Ammon's horn (tissue), 1 donor: ENCODE data around the gene TRABD2A.
"Not testable (repeated sequence)": the region's sequence is repeated elsewhere in the genome, so short reads cannot be mapped to it uniquely, and the experiment has no call there.

ENCODE experiments used
- DNase-seq: peaks from one replicate; pipeline ENCODE4 v3.0.0-alpha.2; 2016; ENCODE audit warnings: low spot score

TRABD2A gene, protein sequence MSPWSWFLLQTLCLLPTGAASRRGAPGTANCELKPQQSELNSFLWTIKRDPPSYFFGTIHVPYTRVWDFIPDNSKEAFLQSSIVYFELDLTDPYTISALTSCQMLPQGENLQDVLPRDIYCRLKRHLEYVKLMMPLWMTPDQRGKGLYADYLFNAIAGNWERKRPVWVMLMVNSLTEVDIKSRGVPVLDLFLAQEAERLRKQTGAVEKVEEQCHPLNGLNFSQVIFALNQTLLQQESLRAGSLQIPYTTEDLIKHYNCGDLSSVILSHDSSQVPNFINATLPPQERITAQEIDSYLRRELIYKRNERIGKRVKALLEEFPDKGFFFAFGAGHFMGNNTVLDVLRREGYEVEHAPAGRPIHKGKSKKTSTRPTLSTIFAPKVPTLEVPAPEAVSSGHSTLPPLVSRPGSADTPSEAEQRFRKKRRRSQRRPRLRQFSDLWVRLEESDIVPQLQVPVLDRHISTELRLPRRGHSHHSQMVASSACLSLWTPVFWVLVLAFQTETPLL

DNA sequence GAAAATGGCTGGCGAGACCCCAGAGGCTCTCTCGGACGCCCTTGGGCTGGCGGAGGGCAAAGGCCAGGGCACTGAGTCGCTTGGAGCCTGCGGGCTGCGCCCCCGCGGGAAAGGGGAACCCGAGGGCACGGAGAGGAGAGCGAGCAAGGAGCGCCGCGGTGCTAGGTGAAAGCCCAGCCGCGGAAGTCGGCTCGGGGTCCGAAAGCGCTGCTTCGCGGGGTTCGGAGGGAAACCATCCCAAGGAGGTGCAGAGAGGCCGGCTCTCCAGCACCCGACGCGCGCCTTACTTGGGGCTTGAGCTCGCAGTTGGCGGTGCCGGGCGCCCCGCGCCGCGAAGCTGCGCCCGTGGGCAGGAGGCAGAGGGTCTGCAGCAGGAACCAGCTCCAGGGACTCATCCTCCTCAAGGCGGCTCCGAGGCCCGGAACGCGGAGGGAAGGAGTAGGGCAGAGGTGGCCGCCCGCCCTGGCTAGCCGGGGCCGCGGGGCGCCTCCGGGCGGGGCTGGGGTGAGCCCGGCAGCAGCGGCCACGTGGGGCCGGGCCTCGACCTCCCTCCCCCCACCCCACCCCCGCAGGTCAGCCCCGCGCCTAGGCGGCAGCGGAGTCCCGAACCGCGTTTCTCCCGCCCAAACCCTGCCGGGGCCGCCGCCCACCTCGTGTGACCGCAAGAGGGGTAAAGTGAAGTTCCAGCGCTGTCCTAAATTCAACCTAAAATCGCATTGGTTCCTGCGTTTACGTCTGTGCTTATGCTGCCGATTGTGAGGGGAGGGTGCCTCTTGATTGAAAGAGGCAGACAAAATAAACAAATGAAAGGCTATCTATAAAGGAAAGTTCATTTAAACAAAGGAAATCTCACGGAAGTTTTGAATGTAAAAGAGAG is at the start of gene TRABD2A:
Gene TRABD2A (minus strand): TSS at position 440 of the 877 bp plus-strand sequence. CDS start 45 bp downstream, at position 395.
- no peak for DNase-seq

DNA sequence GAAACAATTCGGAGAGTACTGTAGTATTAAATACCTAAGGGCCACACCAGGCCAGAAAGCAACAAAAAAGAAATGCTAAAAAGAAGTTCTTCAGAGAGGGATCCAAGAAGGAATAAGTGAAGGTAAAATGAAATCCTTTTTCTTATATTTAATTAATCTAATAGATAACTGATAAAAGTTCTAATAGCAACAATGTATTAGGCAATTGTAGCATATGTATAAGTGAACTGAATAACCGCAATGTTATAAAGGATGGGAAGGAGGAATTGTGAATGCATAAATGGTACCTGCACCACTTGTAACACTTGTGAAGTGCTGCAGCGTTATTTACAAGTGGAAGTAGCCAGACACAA is 46.4 kb upstream of the TRABD2A start:
- DNase-seq: no peak

GRCh38 chr2:84925724-84926376 is 45.0 kb upstream of the TRABD2A start:
- DNase-seq: peak; percentile 92

- DNase-seq: no peak
Measured at GRCh38 chr2:84925336-84925723, 44.4 kb upstream of the TRABD2A start.

DNA sequence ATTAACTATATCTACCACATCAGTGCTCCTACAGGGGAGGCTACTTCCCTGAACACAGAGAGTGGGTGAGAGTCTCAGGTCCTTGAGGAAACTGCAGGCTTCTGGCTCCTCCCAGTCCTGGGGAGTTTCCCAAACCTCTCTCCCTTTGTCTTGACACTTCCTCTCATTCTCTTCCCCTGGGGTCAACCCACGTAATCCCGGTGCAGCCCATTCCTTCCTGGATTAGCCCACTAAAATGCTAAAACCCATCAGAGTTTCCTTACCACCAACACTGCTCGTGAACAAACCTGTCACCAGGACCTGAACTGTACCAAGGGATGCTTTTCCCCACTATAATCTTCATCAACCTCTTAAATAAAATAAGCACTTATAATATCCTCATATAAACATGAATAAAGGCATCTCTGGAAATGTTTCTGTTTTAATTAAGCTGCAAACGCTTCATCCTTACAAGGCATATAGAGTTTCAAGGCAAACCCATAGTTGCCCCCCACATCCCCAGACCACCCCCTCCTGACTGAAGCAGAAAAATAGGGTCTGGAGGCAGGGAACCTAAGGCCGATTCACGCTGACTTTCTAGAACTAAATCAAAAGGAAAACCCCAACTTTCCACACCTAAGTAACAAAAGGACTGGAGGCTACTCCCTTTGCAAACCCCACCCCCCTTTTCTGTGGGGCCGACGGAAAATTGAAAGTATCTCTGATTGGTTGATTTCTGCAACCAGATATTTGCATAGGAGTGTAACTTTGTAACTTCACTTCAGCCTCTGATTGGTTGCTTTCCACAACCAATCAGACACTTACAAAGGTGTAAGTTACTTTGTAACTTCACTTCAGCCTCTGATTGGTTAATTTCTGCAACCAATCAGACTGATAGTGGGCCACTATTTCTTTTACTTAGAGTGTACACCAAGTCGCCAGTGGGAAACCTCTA is 43.6 kb upstream of the TRABD2A start:
- no peak for DNase-seq

- no peak for DNase-seq
Measured at GRCh38 chr2:84923009-84923408, 42.1 kb upstream of the TRABD2A start.

- peak; percentile 52 for DNase-seq
Measured at GRCh38 chr2:84919885-84920580, 39.1 kb upstream of the TRABD2A start.

DNA sequence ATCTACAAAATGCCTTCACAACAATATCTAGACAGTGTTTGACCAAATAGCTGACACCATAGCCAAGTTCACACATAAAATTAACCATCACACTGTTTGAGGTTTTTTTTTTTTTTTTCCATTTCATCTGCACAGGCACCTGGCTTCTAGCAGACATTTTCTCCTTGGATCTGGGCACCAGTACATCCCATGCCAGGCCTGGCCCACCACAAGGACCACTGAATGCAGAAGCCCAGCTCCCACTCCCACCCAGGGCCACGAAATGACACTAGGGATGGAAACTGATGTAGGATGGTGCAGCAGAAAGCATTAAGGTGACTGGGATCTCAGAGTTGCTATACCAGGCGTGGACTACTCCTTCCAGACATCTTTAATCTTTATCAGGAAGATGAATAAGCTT is 37.5 kb upstream of the TRABD2A start:
- DNase-seq: no peak

DNA sequence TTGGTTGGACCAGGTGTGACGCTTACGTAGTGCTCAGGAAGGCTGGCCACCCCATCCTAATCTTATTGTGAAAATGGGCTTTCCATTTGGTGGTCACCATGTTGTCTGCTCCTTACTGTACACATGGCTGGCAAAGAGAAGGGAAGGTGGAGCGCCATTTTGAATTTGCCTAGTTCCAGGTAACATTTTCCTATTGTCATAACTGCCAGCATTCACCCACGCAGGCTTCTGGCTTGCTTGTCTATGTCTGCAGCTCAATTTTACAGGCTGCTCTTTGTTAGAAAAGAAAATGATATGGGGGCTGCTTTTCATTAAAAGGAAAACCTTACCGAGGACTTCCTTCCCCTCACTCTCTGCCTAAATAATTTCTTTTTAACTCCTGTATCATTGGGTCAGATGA is 36.9 kb upstream of the TRABD2A start:
- DNase-seq: not testable (repeated sequence)

GRCh38 chr2:84915675-84916074 is 34.8 kb upstream of the TRABD2A start:
- DNase-seq: not testable (repeated sequence)

GRCh38 chr2:84914334-84914733 is 33.5 kb upstream of the TRABD2A start:
- no peak for DNase-seq

- DNase-seq: no peak
Measured at GRCh38 chr2:84912984-84913383, 32.1 kb upstream of the TRABD2A start.

DNA sequence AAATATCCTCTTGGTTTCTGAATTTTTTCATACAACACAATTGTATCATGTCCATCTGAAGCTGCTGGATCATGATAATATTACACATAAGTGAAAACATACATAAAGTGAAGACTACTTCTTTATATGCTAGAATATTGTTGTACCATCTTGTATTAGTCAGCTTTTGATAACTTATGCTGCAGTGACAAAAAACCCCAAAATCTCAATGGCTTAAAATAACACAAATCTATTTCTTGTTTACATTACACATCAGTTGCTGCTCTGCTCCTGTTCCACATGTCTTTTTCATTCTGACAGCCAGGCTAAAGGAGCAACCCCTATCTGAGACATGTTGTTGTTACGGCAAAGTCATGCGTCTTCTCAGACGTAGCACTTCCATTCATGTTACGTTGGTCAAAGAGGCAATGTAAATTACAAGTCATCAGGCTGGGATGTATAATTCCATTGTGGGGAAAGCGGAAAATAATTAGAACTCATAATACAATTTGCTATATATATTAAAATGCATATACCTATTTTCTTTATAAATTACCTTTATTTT is 30.3 kb upstream of the TRABD2A start:
- DNase-seq: no peak

- DNase-seq: no peak
Measured at GRCh38 chr2:84908948-84909713, 28.2 kb upstream of the TRABD2A start.

DNA sequence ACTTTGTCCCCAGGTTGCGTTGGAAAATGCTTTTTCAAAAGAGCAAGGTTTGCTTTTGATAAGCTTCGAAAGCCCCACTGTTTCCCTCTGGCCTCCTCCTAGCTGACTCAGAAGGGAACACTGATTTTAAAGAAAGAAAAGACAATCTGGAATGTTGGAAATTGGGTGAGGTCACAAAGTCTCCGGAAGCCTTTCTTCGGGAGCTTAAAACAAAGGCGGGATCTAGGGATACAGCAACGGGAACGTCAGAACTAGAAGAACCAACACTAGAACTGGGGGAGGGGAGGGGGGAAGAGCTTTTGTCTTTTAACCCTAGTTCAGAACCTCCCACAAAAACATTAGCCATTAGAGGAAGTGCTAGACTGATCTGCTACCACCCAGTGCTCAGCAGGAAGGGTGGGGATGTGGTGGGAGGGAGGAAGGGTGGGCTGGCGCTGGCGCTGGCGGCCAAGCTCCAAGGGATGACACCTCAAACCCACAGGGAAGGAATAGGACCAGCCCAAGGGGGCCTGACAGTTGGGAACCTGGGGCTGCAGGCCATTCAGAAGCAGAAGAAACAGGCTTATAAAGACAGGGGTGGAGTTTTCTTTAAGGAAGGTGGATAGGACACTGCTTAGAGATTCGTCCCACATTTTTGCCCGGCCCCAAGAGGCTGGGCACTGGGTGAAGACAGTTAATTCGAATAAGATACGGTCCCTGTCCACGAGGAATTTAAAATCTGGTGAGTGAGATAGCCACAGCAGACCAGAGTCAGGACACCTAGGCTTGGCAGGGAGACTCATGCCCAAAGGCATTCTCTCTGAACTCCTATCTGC is 26.2 kb upstream of the TRABD2A start:
- DNase-seq: peak; percentile 67

GRCh38 chr2:84906108-84906899 is 25.4 kb upstream of the TRABD2A start:
- DNase-seq: no peak

- peak; percentile 86 for DNase-seq
Measured at GRCh38 chr2:84905181-84906107, 24.6 kb upstream of the TRABD2A start, which contains the start of gene TMSB10. Gene TMSB10, plus strand, starts transcription at chr2:84905656.
